Keratinocyte (primary cell): Measurements from ENCODE around the gene DMXL1. TPM values are rescaled to one million over a fixed set of nuclear protein-coding genes. Genes with fewer than 3 reads are reported as not detected.

ENCODE experiments used
- DNase-seq: peaks from one replicate; pipeline ENCODE4 v3.0.0-alpha.2; 2011; ENCODE audit warnings: low read depth, missing footprints, low spot score
- FAIRE-seq: peaks from 2 replicates; lab custom pipeline; 2011; peaks lifted over from hg19 to GRCh38; lab: Jason Lieb, UNC
- H2AFZ ChIP-seq: 2 replicates; pipeline ENCODE4 v1.6.0; 2012; ENCODE audit warnings: low read length, control low read depth, inconsistent platforms; ENCODE audit not compliant: control insufficient read depth
- H3K27ac ChIP-seq: 2 replicates; pipeline ENCODE4 v1.5.1; 2011; ENCODE audit warnings: low read length; ENCODE audit not compliant: control insufficient read depth, insufficient read depth
- H3K27me3 ChIP-seq: 3 replicates; pipeline ENCODE4 v1.6.0; 2011; ENCODE audit warnings: low read length; ENCODE audit not compliant: control insufficient read depth, insufficient read depth; ENCODE audit errors: extremely low read depth
- H3K36me3 ChIP-seq, 2 experiments: 2 replicates in 1 of 2; 3 replicates in 1 of 2; pipeline ENCODE4 v1.5.1; 2011; ENCODE audit warnings: low read length in 2 of 2, mild to moderate bottlenecking in 1 of 2; ENCODE audit not compliant: control insufficient read depth in 2 of 2, insufficient read depth in 2 of 2; ENCODE audit errors: extremely low read depth in 1 of 2
- H3K4me1 ChIP-seq: 3 replicates; pipeline ENCODE4 v1.5.1; 2011; ENCODE audit warnings: low read length; ENCODE audit not compliant: control insufficient read depth, insufficient read depth; ENCODE audit errors: extremely low read depth
- H3K4me2 ChIP-seq: 3 replicates; pipeline ENCODE4 v1.6.0; 2011; ENCODE audit warnings: low read depth, low read length; ENCODE audit not compliant: control insufficient read depth, insufficient read depth; ENCODE audit errors: extremely low read depth
- H3K4me3 ChIP-seq, 3 experiments: fragments of 200-600 bp in 1 of 3; sonication (generic) in 1 of 3; 2 replicates in 2 of 3; 3 replicates in 1 of 3; pipeline ENCODE4 v1.5.1; 2011 to 2016; ENCODE audit warnings: low read length in 3 of 3, mild to moderate bottlenecking in 3 of 3, control low read depth in 2 of 3, inconsistent platforms in 1 of 3, low read depth in 1 of 3, mixed read lengths in 1 of 3, mixed run types in 1 of 3, moderate library complexity in 1 of 3; ENCODE audit not compliant: control insufficient read depth in 2 of 3, insufficient read depth in 2 of 3; ENCODE audit errors: extremely low read depth in 1 of 3
- H3K79me2 ChIP-seq: 2 replicates; pipeline ENCODE4 v1.6.0; 2012; ENCODE audit warnings: low read length; ENCODE audit not compliant: control insufficient read depth, insufficient read depth
- H3K9ac ChIP-seq: 3 replicates; pipeline ENCODE4 v1.6.0; 2011; ENCODE audit warnings: low read length; ENCODE audit not compliant: control insufficient read depth, insufficient read depth; ENCODE audit errors: extremely low read depth
- H3K9me1 ChIP-seq: 3 replicates; pipeline ENCODE4 v1.6.0; 2011; ENCODE audit warnings: low read length; ENCODE audit not compliant: control insufficient read depth, insufficient read depth; ENCODE audit errors: extremely low read depth
- H3K9me3 ChIP-seq: 2 replicates; pipeline ENCODE4 v1.5.1; 2012; ENCODE audit warnings: low read depth, low read length; ENCODE audit not compliant: control insufficient read depth
- H4K20me1 ChIP-seq: 3 replicates; pipeline ENCODE4 v1.6.0; 2011; ENCODE audit warnings: low read length; ENCODE audit not compliant: control insufficient read depth, insufficient read depth; ENCODE audit errors: extremely low read depth
- CTCF ChIP-seq, 3 experiments: IDR thresholded peaks in 1 of 3; conservative IDR thresholded peaks in 1 of 3; optimal IDR thresholded peaks in 1 of 3; 2 replicates in 2 of 3; 3 replicates in 1 of 3; pipeline versions ENCODE3 to v1.5.1; 2011; ENCODE audit warnings: low read length in 3 of 3, mild to moderate bottlenecking in 3 of 3, moderate library complexity in 2 of 3, control low read depth in 1 of 3, inconsistent platforms in 1 of 3; ENCODE audit not compliant: insufficient read depth in 2 of 3; ENCODE audit errors: extremely low read depth in 1 of 3
- EZH2 ChIP-seq: IDR thresholded peaks from one replicate; pipeline ENCODE4 v1.6.1; 2012; ENCODE audit warnings: inconsistent platforms, mild to moderate bottlenecking, low read length, moderate library complexity
- dilution Hi-C: fragments of 300-500 bp; cut with MboI; formaldehyde crosslinking; loops from one replicate; pipeline ENCODE4 v1.7.0; 2020; ENCODE audit warnings: low sequenced_read_pairs; ENCODE audit not compliant: extremely low pct_ligation_motif_present
- polyA plus RNA-seq, 5 experiments: library from polyadenylated mRNA; depleted of rRNA in 3 of 5; stranded (reverse) in 3 of 5; stranded (forward) in 1 of 5; unstranded in 1 of 5; fragments of >200 nt; gene quantifications; 1 replicate in 1 of 5; 2 replicates in 3 of 5; 3 replicates in 1 of 5; pipeline versions ENCODE4 v1.2.1 to v1.2.3, GENCODE V29; 2011 to 2012; ENCODE audit warnings: missing spikeins in 2 of 5, low read depth in 1 of 5, low replicate concordance in 1 of 5

Gene DMXL1
- polyA plus RNA-seq, 1 donor (not counting 4 experiments of a cell fraction or from before 2014, with no cell fraction given): 13.1 TPM

- Histone ChIP-seq H2AFZ (no peak overlapping the region), H3K4me2 (no peak overlapping the region), H3K27me3 (no peaks in the 10 kb centered on the region), H3K9ac (no peak overlapping the region), H3K9me1 (no peaks in the 10 kb centered on the region), H3K79me2 (no peaks in the 10 kb centered on the region), H3K27ac (no peak overlapping the region), H3K4me1 (no peaks in the 10 kb centered on the region), H3K9me3 (no peaks in the 10 kb centered on the region), H3K36me3 (no peaks in the 10 kb centered on the region), H3K4me3 (no peak overlapping the region), H4K20me1 (no peaks in the 10 kb centered on the region)
- dilution Hi-C loops: no loop called here
- DNase-seq: no peak
- no peak for TF ChIP-seq EZH2
- no peak for TF ChIP-seq CTCF (optimal IDR thresholded peaks at IDR 0.05 in 1 of 3, IDR thresholded peaks at IDR 0.05 in 1 of 3, conservative IDR thresholded peaks at IDR 0.05 in 1 of 3; ENCODE audit: extremely low read depth in 1 of 3, insufficient read depth in 2 of 3, low read length in 3 of 3)
- no peak for FAIRE-seq
Measured at GRCh38 chr5:119174578-119175163, 103.8 kb downstream of the DMXL1 start.

GRCh38 chr5:119176785-119177184 is 105.9 kb downstream of the DMXL1 start:
- FAIRE-seq (no peak), DNase-seq (no peak)
- Histone ChIP-seq H3K4me3 (no peak overlapping the region), H2AFZ (no peak overlapping the region), H3K9me3 (no peaks in the 10 kb centered on the region), H3K79me2 (no peaks in the 10 kb centered on the region), H3K36me3 (no peaks in the 10 kb centered on the region), H4K20me1 (no peaks in the 10 kb centered on the region), H3K27me3 (no peaks in the 10 kb centered on the region), H3K4me2 (no peak overlapping the region), H3K9ac (no peak overlapping the region), H3K9me1 (no peaks in the 10 kb centered on the region), H3K27ac (no peak overlapping the region), H3K4me1 (no peaks in the 10 kb centered on the region)
- TF ChIP-seq EZH2: no peak
- TF ChIP-seq CTCF (optimal IDR thresholded peaks at IDR 0.05 in 1 of 3, IDR thresholded peaks at IDR 0.05 in 1 of 3, conservative IDR thresholded peaks at IDR 0.05 in 1 of 3; ENCODE audit: extremely low read depth in 1 of 3, insufficient read depth in 2 of 3, low read length in 3 of 3): no peak
- dilution Hi-C loops: no loop called here
